ENCODE measurements around the gene SLC41A3. TPM values are rescaled to one million over a fixed set of nuclear protein-coding genes. Genes with fewer than 3 reads are reported as not detected.

Gene SLC41A3
- total RNA-seq, 2 donors from 2014 or later = 32.2 to 131 TPM

DNA sequence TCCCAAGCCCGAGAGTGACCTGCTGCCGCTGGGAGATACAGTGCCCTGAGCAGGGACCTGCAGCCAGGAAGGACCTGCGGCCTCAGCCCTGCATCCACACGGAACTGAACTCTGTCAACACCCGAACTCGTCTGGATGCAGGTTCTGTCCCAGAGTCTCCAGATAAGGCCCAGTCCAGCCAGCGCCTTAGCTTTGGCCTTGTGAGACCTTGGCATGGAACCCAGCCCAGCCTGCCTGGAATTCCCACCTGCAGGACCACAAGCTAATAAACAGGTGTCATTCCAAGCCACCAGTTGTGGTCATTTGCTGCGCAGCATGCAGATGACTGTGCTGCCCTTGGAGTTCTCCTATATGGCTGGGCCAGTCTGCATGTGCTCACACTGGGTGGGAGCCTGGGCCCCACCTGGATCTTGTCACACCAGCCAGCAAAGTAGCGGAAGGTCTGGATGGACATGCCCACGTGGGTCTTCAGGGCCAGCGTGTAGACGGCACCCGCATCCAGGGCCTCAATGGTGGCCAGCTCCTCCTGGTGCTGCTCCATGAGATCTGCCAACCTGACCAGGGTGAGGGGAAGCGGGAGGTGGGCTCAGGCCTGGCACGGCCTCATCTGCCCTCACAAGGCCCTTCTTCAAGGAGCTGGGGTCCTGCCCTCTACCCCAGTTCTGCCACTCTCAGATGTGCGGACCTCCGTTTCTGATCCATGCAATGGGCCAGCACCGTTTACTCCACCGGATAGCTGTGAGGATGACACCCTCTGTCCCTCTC lies 47.2 kb upstream of the SLC41A3 start:
- H3K4me1 ChIP-seq (replicated peaks) = no peaks in the 10 kb centered on the region
- no peaks in the 10 kb centered on the region for H3K9me3 ChIP-seq
- intact Hi-C loops (cut with DNase I) = loop anchor here (5.0 to 10.0 kb wide), 3 partner anchors 71 to 256 kb away; no protein-coding TSS in a partner anchor
- H3K27me3 ChIP-seq (replicated peaks; ENCODE audit: insufficient read depth) = no peaks in the 10 kb centered on the region
- no peak for DNase-seq (ENCODE audit: low spot score)
- WGBS = 89% methylated on average over 19 of the region's 19 CpGs
- TF ChIP-seq, protein P1, sequence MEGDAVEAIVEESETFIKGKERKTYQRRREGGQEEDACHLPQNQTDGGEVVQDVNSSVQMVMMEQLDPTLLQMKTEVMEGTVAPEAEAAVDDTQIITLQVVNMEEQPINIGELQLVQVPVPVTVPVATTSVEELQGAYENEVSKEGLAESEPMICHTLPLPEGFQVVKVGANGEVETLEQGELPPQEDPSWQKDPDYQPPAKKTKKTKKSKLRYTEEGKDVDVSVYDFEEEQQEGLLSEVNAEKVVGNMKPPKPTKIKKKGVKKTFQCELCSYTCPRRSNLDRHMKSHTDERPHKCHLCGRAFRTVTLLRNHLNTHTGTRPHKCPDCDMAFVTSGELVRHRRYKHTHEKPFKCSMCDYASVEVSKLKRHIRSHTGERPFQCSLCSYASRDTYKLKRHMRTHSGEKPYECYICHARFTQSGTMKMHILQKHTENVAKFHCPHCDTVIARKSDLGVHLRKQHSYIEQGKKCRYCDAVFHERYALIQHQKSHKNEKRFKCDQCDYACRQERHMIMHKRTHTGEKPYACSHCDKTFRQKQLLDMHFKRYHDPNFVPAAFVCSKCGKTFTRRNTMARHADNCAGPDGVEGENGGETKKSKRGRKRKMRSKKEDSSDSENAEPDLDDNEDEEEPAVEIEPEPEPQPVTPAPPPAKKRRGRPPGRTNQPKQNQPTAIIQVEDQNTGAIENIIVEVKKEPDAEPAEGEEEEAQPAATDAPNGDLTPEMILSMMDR (IDR thresholded peaks at IDR 0.05) = no peak
- TF ChIP-seq POLR2A (IDR thresholded peaks at IDR 0.05) (no peak), POLR2AphosphoS5 (IDR thresholded peaks at IDR 0.05) (no peak)
- no peak overlapping the region for H3K4me3 ChIP-seq
- H3K27ac ChIP-seq = no peak overlapping the region
- no peaks in the 10 kb centered on the region for H3K36me3 ChIP-seq

DNA sequence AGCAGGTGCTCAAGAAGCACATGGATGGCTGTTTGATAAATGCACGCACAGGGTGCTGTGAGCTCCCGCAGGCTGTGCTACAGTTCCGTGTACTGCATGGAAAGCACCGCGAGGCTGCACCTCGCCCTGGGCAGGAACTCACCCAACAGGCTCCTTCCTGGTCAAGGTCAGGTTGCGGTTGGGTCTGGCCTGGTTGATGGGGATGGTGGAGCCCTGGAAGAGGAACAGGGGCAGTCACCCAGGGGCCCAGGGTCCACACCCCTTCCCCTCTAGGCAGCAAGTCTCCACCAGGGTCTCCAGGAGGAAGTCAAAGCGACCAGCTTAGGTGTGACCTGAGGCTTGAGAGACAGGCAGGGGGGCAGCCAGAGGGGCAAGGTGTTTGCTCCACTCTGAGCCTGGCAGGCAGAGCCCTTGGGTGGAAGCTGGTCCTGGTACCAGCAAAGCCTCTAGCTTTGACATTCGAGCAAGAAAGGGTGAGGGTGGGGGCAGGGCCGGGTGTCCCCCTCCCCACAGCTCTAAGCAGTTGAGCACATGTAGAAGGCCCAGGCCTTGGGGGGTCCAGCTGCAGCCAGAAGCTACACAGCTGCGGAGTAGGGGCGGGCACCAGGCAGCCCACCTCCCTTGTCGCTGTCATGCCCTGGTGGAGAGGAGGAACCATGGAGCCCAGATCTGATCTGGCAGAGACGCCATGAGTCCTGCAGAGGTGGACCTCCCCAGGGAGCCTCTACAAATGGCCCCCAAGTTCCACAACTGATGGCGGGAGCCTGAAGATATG lies 46.3 kb upstream of the SLC41A3 start:
- no peaks in the 10 kb centered on the region for H3K4me1 ChIP-seq (replicated peaks)
- H3K27ac ChIP-seq = no peak overlapping the region
- TF ChIP-seq, protein P1 (IDR thresholded peaks at IDR 0.05) = no peak
- TF ChIP-seq POLR2A (IDR thresholded peaks at IDR 0.05) = no peak
- no peak for TF ChIP-seq POLR2AphosphoS5 (IDR thresholded peaks at IDR 0.05)
- H3K4me3 ChIP-seq = no peak overlapping the region
- no peak for DNase-seq (ENCODE audit: low spot score)
- H3K27me3 ChIP-seq (replicated peaks; ENCODE audit: insufficient read depth) = no peaks in the 10 kb centered on the region
- WGBS = 83% methylated on average over 13 of the region's 15 CpGs
- no peaks in the 10 kb centered on the region for H3K9me3 ChIP-seq
- H3K36me3 ChIP-seq = no peaks in the 10 kb centered on the region
- intact Hi-C loops (cut with DNase I) = loop anchor here (5.0 to 10.0 kb wide), 3 partner anchors 72 to 257 kb away; no protein-coding TSS in a partner anchor

DNA sequence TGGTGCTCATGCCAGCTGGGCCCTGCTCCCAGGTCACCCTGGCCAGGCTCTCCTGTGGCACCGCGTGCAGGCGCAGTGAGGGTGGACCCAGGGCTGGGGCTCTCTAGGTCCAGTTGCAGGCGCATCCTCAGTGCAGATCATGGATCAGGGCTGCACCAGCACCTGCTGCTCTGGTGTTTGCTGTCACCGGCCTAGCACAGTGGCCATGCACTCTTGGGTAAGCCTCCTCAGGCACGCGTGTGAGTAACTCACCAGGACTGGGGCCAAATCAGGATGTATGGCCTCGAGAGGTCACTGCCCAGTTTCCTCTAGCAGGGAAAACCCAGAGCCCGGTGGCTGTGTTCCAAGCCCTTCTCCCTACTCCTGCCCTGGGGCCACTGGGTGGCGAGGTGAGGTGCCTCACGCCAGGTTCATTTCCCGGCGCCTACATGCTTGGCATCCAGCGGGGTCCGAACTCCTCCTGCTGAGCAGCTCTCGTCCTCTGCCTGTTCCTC lies 45.5 kb upstream of the SLC41A3 start:
- no peak for TF ChIP-seq POLR2AphosphoS5 (IDR thresholded peaks at IDR 0.05)
- intact Hi-C loops (cut with DNase I) = no loop called here
- no peaks in the 10 kb centered on the region for H3K36me3 ChIP-seq
- no peaks in the 10 kb centered on the region for H3K9me3 ChIP-seq
- no peak overlapping the region for H3K4me3 ChIP-seq
- 66% methylated on average over 16 of the region's 16 CpGs for WGBS
- H3K27me3 ChIP-seq (replicated peaks; ENCODE audit: insufficient read depth) = no peaks in the 10 kb centered on the region
- no peaks in the 10 kb centered on the region for H3K4me1 ChIP-seq (replicated peaks)
- no peak overlapping the region for H3K27ac ChIP-seq
- DNase-seq (ENCODE audit: low spot score) = no peak

DNA sequence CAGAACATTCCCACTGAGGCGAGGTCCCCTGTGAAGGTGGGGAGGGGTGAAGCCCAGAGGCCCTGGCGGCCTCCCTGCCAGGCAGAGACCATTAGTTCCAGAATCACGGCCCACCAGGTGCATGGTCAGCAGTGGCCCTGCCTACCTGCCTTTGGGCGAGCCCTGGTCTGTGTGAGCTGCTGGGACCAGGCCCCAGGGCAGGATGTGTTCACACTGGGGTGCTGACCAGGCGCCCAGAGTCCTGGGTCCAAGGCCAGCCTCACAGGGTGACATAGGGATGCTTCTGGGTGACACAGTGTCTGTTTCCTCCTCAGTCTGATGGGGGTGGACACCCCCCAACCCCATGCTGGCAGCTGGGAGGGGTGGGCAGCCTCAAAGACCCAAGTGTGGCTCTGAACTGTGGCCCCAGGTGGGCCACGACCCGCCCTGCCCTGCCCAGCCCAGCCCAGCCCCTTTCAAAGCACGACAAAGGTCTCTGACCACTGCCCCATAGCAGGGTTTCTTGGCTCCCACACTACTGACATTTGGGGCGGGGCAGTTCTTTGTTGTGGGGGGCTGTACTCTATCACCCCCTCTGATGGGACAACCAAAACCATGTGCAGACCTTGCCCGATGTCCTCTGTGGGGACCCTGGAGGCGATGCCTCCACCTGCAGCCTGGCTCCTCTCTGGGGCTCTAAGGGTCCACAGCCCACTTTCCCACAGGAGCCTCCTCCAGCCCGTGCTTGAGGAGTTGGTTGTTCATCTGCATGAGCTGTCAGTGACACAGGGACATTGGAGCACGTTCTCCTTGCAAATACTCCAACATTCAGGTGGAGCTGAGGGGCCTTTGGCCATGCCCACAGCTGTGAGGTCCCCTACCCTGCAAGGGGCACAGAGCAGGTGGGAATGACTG lies 44.8 kb upstream of the SLC41A3 start:
- no peak overlapping the region for H3K4me3 ChIP-seq
- TF ChIP-seq POLR2A (IDR thresholded peaks at IDR 0.05) (no peak), POLR2AphosphoS5 (IDR thresholded peaks at IDR 0.05) (no peak)
- TF ChIP-seq, protein P1 (IDR thresholded peaks at IDR 0.05) = no peak
- no peaks in the 10 kb centered on the region for H3K9me3 ChIP-seq
- H3K4me1 ChIP-seq (replicated peaks) = no peaks in the 10 kb centered on the region
- H3K36me3 ChIP-seq = no peaks in the 10 kb centered on the region
- H3K27me3 ChIP-seq (replicated peaks; ENCODE audit: insufficient read depth) = no peaks in the 10 kb centered on the region
- no peak overlapping the region for H3K27ac ChIP-seq
- DNase-seq (ENCODE audit: low spot score) = no peak
- intact Hi-C loops (cut with DNase I) = no loop called here
- 87% methylated on average over 13 of the region's 13 CpGs for WGBS

DNA sequence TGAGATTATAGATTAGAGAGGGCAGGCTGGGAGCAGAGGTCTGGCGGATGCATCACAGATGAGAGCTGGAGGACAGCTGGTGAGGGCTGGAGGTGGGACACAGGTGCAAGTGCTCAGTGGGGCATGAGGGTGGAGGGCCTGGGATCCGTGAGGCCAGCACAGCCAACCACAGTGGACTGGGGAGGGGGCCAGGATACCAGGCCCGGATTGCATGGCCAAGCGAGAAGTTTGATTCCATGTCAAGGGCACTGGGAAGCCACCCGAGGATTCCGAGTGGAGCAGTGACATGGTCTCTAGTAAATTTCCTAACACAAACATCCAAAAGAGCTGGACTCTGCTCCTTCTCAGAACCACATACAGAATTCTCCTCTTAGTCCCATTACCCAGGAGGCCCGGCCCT lies 44.0 kb upstream of the SLC41A3 start:
- WGBS = 84% methylated on average over 7 of the region's 7 CpGs
- Histone ChIP-seq H3K4me3 (no peak overlapping the region), H3K9me3 (no peaks in the 10 kb centered on the region), H3K27me3 (replicated peaks; ENCODE audit: insufficient read depth) (no peaks in the 10 kb centered on the region), H3K4me1 (replicated peaks) (no peaks in the 10 kb centered on the region), H3K27ac (no peak overlapping the region), H3K36me3 (no peaks in the 10 kb centered on the region)
- DNase-seq (ENCODE audit: low spot score) = no peak
- TF ChIP-seq, protein P1 (IDR thresholded peaks at IDR 0.05) = no peak
- TF ChIP-seq POLR2A (IDR thresholded peaks at IDR 0.05) (no peak), POLR2AphosphoS5 (IDR thresholded peaks at IDR 0.05) (no peak)
- intact Hi-C loops (cut with DNase I) = no loop called here
